ENCODE data around the gene PCDHGA11.
"Not testable (repeated sequence)": the region's sequence is repeated elsewhere in the genome, so short reads cannot be mapped to it uniquely, and the experiment has no call there.

PCDHGA11 gene

DNA sequence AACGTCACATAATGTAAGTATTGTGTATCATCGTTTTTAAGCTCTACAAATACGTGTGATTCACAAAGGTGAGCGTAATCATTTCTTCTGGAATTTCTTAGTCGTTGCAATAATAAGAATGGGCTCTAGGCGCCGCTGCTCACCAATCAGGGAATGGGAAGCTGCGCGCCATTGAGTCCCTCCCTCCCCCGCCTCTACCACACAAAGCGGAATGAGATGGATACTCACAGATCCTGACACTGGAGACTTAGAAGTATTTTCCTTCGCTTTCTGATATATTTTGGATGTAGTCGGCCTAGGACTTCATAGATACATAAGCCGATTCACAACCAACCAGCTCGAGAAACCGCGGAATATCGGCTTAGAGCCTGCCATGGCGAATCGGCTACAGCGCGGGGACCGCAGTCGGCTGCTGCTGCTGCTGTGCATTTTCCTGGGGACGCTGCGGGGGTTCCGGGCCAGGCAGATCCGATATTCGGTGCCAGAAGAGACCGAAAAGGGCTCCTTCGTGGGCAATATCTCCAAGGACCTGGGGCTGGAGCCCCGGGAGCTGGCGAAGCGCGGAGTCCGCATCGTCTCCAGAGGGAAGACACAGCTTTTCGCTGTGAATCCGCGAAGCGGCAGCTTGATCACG is at the start of gene PCDHGA11:
PCDHGA11 (plus strand) TSS at position 197 of the 634 bp plus-strand sequence; CDS start at position 374, 177 bp downstream.
- peak in 1 of 2 donors; percentile 36 for DNase-seq (ENCODE audit: low read depth in 2 of 2)

DNA sequence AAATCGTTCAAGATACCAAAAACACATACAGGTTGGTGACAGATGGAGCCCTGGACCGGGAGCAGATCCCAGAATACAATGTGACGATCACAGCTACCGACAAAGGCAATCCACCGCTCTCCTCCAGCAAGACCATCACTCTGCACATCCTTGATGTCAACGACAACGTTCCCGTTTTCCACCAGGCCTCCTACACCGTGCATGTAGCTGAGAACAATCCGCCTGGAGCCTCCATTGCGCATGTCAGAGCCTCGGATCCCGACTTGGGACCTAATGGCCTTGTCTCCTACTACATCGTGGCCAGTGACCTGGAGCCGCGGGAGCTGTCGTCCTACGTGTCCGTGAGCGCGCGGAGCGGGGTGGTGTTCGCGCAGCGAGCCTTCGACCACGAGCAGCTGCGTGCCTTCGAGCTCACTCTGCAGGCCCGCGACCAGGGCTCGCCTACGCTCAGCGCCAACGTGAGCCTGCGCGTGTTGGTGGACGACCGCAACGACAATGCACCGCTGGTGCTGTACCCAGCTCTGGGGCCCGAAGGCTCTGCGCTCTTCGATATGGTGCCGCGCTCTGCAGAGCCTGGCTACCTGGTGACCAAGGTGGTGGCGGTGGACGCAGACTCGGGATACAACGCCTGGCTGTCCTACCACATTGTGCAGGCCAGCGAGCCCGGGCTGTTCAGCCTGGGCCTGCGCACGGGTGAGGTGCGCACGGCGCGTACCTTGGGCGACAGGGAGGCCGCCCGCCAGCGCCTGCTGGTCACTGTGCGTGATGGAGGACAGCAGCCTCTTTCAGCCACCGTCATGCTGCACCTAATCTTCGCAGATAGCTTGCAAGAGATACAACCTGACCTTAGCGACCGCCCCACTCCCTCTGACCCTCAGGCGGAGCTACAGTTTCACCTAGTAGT is 49.0 kb upstream of the PCDHGA11 start:
- no peak for DNase-seq (ENCODE audit: low read depth in 2 of 2)

DNA sequence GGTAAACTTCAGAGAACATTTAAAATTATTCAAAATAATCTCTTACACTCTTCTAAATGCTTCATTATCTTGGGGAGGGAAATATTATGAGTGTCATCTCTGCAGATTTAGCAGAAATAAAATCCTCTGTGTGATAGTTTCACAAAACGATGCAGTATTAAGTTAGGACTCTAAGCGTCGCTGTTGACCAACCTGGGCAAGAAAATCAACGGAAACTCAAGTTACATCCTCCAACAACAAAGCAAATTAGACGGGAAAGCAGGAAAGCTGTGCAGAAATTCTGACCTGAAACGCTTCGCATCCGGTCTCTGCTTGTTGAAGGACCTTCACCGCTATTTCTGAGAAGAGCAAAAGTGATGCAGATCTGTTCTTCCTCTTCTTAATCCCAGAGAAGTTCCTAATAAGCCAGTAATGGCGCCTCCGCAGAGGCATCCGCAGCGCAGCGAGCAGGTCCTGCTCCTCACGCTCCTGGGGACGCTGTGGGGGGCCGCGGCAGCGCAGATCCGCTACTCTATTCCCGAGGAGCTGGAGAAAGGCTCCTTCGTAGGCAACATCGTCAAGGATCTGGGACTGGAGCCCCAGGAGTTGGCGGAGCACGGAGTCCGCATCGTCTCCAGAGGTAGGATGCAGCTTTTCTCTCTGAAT is 47.1 kb upstream of the PCDHGA11 start, which contains the start of gene PCDHGA6:
PCDHGA6 (plus strand) TSS at position 219 of the 645 bp plus-strand sequence; CDS start at position 412, 193 bp downstream.
- DNase-seq (ENCODE audit: low read depth in 2 of 2): no peak

DNA sequence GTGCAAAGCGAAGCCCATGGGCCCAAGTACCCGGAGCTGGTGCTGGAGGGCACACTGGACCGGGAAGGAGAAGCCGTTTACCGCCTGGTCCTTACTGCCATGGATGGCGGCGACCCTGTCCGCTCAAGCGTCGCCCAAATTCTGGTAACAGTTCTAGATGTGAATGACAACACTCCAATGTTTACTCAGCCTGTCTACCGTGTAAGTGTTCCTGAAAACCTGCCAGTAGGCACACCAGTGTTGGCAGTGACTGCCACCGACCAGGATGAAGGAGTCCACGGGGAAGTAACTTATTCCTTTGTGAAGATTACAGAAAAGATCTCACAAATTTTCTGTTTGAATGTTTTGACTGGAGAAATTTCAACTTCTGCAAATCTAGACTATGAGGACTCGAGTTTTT is 46.2 kb upstream of the PCDHGA11 start:
- DNase-seq (ENCODE audit: low read depth in 2 of 2): no peak

DNA sequence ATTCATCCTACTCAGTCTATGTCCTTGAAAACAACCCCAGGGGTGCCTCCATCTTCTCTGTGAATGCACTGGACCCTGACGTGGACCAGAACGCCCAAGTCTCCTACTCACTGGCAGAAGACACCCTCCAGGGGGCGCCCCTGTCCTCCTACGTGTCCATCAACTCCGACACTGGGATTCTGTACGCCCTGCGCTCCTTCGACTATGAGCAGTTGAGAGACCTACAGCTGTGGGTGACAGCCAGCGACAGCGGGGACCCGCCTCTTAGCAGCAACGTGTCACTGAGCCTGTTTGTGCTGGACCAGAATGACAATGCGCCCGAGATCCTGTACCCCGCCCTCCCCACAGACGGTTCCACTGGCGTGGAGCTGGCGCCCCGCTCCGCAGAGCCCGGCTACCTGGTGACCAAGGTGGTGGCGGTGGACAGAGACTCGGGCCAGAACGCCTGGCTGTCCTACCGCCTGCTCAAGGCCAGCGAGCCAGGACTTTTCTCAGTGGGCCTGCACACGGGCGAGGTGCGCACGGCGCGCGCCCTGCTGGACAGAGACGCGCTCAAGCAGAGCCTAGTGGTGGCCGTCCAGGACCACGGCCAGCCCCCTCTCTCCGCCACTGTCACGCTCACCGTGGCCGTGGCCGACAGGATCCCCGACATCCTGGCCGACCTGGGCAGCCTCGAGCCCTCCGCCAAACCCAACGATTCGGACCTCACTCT is 45.3 kb upstream of the PCDHGA11 start:
- not testable (repeated sequence) for DNase-seq (ENCODE audit: low read depth in 2 of 2)

DNA sequence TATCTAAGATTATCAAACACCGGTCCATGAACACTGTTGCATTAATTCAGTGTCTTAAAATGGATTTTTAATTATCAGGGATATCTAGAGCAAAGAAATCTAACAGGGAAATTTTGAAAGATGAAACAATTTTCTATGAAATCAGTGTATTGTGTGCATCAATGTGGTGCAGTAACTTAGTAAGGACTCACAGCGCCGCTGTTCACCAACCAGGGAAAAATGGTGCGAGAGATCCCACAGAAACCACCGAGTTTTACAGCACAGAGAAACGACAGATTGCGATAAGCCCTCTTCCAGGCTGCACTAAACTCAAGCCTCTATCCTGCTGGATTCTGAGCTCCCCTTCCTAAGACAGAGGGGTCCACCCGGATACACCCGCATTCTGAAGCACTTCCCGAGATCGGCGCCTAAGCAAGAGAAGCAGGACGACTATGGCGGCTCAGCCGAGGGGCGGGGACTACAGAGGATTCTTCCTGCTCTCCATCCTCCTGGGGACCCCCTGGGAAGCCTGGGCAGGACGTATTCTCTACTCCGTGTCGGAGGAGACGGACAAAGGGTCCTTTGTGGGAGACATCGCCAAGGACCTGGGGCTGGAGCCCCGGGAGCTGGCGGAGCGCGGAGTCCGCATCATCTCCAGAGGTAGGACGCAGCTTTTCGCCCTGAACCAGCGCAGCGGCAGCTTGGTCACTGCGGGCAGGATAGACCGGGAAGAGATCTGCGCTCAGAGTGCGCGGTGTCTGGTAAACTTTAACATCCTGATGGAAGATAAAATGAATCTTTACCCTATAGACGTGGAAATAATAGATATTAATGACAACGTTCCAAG is 38.2 kb upstream of the PCDHGA11 start, which contains the start of gene PCDHGA7:
PCDHGA7 (plus strand) TSS at position 274 of the 826 bp plus-strand sequence; CDS start at position 432, 158 bp downstream.
- no peak for DNase-seq (ENCODE audit: low read depth in 2 of 2)

DNA sequence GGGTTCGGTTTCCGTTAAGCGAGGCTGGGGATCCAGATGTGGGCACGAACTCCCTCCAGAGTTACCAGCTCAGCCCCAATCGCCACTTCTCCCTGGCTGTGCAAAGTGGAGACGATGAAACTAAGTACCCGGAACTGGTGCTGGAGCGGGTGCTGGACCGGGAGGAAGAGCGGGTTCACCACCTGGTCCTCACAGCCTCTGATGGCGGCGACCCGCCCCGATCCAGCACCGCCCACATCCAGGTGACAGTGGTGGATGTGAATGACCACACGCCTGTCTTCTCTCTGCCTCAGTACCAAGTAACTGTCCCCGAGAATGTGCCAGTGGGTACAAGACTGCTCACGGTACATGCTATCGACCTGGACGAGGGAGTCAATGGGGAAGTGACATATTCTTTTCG is 37.5 kb upstream of the PCDHGA11 start:
- no peak for DNase-seq (ENCODE audit: low read depth in 2 of 2)

DNA sequence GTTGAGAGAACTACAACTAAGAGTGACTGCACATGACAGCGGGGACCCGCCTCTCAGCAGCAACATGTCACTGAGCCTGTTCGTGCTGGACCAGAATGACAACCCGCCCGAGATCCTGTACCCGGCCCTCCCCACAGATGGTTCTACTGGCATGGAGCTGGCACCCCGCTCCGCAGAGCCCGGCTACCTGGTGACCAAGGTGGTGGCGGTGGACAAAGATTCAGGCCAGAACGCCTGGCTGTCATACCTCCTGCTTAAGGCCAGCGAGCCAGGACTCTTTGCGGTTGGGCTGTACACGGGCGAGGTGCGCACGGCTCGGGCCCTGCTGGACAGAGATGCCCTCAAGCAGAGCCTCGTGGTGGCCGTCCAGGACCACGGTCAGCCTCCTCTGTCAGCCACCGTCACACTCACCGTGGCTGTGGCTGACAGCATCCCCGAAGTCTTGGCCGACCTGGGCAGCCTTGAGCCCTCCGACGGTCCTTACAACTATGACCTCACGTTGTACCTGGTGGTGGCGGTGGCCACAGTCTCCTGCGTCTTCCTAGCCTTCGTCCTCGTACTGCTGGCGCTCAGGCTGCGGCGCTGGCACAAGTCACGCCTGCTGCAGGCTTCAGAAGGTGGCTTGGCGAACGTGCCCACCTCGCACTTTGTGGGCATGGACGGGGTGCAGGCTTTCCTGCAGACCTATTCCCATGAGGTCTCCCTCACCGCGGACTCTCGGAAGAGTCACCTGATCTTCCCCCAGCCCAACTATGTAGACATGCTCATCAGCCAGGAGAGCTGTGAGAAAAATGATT is 36.2 kb upstream of the PCDHGA11 start:
- DNase-seq (ENCODE audit: low read depth in 2 of 2): no peak

DNA sequence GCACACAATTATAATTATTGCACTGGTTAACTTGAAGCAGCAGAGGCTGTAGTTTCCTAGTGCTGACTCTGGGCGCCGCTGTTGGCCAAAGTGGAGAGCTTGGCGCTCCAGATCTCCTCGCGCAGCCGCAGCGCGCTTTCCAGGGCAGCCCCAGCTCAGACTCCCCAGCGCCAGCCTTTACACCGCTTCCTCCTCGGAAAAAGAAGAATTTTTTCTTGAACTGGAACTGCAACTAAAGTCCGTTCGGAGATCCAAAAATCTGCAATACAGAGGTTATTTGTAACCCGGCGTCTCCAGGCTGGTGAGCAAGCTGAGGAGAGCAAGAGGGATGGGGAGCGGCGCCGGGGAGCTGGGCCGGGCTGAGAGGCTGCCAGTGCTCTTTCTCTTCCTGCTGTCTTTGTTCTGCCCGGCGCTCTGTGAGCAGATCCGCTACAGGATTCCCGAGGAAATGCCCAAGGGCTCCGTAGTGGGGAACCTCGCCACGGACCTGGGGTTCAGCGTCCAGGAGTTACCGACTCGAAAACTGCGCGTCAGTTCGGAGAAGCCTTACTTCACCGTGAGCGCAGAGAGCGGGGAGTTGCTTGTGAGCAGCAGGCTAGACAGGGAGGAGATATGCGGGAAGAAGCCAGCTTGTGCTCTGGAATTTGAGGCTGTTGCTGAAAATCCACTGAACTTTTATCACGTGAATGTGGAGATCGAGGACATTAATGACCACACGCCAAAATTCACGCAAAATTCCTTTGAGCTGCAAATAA is 33.1 kb upstream of the PCDHGA11 start, which contains the start of gene PCDHGB4:
PCDHGB4 (plus strand) TSS at position 142 of the 755 bp plus-strand sequence; CDS start at position 329, 187 bp downstream.
- not testable (repeated sequence) for DNase-seq (ENCODE audit: low read depth in 2 of 2)

DNA sequence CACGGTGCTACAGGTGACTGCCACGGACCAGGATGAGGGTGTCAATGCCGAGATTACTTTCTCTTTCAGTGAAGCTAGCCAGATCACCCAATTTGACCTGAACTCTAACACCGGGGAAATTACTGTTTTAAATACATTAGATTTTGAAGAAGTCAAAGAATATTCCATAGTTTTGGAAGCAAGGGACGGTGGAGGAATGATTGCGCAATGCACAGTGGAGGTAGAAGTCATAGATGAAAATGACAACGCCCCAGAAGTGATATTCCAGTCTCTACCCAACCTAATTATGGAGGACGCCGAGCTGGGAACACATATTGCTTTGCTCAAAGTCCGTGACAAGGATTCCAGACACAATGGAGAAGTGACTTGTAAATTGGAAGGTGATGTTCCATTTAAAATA is 32.2 kb upstream of the PCDHGA11 start:
- no peak for DNase-seq (ENCODE audit: low read depth in 2 of 2)

DNA sequence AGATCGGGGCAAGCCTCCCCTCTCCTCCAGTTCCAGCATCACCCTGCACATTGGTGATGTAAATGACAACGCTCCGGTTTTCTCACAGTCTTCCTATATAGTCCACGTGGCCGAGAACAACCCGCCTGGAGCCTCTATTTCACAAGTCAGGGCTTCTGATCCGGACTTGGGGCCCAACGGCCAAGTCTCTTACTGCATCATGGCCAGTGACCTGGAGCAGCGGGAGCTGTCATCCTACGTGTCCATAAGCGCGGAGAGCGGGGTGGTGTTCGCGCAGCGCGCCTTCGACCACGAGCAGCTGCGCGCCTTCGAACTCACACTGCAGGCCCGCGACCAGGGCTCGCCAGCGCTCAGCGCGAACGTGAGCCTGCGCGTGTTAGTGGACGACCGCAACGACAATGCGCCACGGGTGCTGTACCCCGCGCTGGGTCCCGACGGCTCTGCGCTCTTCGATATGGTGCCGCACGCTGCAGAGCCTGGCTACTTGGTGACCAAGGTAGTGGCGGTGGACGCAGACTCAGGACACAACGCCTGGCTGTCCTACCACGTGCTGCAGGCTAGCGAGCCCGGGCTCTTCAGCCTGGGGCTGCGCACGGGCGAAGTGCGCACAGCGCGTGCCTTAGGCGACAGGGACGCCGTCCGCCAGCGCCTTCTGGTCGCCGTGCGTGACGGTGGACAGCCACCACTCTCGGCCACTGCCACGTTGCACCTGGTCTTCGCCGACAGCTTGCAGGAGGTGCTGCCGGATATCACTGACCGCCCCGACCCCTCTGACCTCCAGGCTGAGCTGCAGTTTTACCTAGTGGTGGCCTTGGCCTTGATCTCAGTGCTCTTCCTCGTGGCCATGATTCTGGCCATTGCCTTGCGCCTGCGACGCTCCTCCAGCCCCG is 31.5 kb upstream of the PCDHGA11 start:
- no peak for DNase-seq (ENCODE audit: low read depth in 2 of 2)

DNA sequence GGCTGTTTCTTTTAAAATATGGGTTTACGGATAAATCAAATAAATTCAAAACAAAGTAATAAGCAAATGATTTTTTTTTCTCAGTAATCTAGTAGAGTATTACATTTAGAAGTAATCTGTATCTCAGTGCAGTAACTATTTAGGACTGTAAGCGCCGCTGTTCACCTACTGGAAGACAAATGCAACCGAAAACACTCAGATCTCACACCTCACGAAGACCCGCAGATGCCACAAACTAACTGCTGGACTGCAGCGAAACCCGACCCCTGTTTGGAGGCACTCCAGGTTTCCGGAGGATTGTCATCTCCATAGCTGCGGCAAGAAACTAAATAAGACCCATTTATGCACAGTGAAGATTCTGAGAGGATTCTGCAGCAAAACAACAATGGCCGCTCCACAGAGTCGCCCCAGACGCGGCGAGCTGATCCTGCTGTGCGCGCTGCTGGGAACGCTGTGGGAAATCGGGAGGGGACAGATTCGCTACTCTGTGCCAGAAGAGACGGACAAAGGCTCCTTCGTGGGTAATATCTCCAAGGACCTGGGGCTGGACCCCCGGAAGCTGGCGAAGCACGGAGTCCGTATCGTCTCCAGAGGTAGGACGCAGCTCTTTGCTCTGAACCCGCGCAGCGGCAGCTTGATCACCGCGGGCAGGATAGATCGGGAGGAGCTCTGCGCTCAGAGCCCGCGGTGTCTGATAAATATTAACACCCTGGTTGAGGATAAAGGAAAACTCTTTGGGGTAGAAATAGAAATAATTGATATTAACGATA is 28.2 kb upstream of the PCDHGA11 start, which contains the start of gene PCDHGA8:
PCDHGA8 (plus strand) TSS at position 205 of the 770 bp plus-strand sequence; CDS start at position 386, 181 bp downstream.
- no peak for DNase-seq (ENCODE audit: low read depth in 2 of 2)

DNA sequence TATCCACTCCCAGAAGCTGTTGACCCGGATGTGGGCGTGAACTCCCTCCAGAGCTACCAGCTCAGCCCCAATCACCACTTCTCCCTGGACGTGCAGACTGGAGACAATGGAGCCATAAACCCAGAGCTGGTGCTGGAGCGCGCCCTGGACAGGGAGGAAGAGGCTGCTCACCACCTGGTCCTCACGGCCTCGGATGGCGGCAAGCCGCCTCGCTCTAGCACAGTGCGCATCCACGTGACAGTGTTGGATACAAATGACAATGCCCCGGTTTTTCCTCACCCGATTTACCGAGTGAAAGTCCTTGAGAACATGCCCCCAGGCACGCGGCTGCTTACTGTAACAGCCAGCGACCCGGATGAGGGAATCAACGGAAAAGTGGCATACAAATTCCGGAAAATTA is 27.6 kb upstream of the PCDHGA11 start:
- DNase-seq (ENCODE audit: low read depth in 2 of 2): no peak

DNA sequence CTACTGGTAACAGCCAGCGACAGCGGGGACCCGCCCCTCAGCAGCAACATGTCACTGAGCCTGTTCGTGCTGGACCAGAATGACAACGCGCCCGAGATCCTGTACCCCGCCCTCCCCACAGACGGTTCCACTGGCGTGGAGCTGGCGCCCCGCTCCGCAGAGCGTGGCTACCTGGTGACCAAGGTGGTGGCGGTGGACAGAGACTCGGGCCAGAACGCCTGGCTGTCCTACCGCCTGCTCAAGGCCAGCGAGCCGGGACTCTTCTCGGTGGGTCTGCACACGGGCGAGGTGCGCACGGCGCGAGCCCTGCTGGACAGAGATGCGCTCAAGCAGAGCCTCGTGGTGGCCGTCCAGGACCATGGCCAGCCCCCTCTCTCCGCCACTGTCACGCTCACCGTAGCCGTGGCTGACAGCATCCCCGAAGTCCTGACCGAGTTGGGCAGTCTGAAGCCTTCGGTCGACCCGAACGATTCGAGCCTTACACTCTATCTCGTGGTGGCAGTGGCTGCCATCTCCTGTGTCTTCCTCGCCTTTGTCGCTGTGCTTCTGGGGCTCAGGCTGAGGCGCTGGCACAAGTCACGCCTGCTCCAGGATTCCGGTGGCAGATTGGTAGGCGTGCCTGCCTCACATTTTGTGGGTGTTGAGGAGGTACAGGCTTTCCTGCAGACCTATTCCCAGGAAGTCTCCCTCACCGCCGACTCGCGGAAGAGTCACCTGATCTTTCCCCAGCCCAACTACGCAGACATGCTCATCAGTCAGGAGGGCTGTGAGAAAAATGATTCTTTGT is 26.3 kb upstream of the PCDHGA11 start:
- not testable (repeated sequence) for DNase-seq (ENCODE audit: low read depth in 2 of 2)

DNA sequence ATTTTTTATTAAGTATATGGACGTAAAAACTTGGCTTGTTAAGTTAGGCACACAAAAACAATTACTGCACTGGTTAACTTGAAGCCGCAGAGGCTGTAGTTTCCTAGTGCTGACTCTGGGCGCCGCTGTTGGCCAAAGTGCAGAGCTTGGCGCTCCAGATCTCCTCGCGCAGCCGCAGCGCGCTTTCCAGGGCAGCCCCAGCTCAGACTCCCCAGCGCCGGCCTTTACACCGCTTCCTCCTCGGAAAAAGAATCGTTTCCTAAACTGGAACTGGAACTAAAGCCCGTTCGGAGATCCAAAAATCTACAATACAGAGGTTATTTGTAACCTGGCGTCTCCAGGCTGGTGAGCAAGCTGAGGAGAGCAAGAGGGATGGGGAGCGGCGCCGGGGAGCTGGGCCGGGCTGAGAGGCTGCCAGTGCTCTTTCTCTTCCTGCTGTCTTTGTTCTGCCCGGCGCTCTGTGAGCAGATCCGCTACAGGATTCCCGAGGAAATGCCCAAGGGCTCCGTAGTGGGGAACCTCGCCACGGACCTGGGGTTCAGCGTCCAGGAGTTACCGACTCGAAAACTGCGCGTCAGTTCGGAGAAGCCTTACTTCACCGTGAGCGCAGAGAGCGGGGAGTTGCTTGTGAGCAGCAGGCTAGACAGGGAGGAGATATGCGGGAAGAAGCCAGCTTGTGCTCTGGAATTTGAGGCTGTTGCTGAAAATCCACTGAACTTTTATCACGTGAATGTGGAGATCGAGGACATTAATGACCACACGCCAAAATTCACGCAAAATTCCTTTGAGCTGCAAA is 22.9 kb upstream of the PCDHGA11 start, which contains the start of gene PCDHGB5:
PCDHGB5 (plus strand) TSS at position 192 of the 796 bp plus-strand sequence; CDS start at position 373, 181 bp downstream.
- peak in 1 of 2 donors; percentile 20 for DNase-seq (ENCODE audit: low read depth in 2 of 2)
